Frontal cortex (tissue), 4 donors: ENCODE results near the gene DYDC2. TPM values are rescaled to one million over a fixed set of nuclear protein-coding genes. Genes with fewer than 3 reads are reported as not detected.
"Not testable (repeated sequence)": the region's sequence is repeated elsewhere in the genome, so short reads cannot be mapped to it uniquely, and the experiment has no call there.

ENCODE experiments used
- DNase-seq, 2 donors: peaks; one replicate each; pipeline ENCODE4 v3.0.0; 2012; ENCODE audit warnings: low spot score in 2 of 2
- FAIRE-seq: peaks from 2 replicates; lab custom pipeline; 2012; peaks lifted over from hg19 to GRCh38; lab: Jason Lieb, UNC
- total RNA-seq: library from RNA; depleted of rRNA; stranded (reverse); fragments of >200 nt; gene quantifications from one replicate; pipeline ENCODE4 v1.2.3, GENCODE V29; 2014
- donor health status: control.
- donor health status: control.
- donor health status: control.

Gene DYDC2
- 2.4 TPM for total RNA-seq

DNA sequence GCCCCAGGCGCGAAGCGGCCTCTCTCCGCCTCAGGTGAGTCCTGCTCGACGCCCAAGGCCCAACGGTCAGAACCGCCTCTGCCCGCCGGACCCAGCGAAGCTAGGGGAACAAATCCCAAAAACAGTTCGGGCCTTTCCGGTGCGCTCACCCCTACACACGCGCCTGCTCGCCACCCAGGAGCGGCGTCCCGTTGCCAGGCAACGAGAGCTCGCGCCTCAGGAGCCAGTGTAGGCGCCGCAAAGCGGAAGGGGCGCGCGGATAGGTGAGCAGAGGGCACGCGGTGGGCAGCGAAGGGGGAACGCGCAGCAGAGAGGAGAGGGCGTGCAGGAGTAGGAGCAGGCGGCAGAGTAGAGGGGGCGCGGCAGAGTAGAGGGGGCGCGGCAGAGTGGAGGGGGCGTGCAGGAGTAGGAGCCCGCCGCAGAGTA, at the start of gene DYDC2, which contains the start of gene DYDC1:
TSS of gene DYDC2 (plus strand) at position 219 of the 426 bp plus-strand sequence. CDS start 5,663 bp downstream, outside the sequence.
TSS of gene DYDC1 (minus strand) at position 193 of the 426 bp plus-strand sequence. CDS start 4,154 bp downstream, outside the sequence.
- FAIRE-seq (no peak), DNase-seq (peak in 1 of 2 donors; percentile 54)

GRCh38 chr10:80313523-80313922, 43.1 kb upstream of the DYDC2 start:
- DNase-seq: no peak
- FAIRE-seq: no peak

DNA sequence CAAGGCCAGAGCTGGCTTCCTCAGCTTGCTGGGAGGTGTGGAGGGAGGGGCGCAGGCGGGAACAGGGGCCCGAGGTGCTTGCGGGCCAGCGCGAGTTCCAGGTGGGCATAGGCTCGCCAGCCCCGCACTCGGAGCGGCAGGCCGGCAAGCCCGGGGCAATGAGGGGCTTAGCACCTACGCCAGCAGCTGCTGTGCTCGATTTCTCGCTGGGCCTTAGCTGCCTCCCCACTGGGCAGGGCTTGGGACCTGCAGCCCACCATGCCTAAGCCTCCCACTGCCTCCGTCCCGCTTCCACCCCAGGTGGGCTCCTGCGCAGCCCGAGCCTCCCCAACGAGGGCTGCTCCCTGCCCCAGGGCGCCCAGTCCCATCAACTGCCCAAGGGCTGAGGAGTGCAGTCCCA, 41.2 kb upstream of the DYDC2 start:
- DNase-seq (no peak), FAIRE-seq (no peak)

DNA sequence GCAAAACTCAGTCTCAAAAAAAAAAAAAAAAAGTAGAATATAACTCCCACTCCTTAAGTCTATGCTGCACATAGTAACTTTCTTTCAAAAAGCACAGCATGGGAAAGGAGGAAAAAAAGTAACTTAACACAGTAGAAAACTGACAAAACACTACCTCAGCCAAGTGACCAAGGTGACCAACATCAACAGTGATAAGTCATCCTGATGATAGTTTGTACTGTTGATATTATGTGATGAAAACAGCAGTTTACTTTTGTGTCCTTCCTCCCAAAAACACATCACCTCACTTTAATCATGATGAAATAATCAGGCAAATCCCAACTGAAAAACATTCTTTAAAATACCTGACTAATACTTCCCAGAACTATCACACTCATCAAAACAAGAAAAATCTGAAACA, 37.8 kb upstream of the DYDC2 start:
- no peak for DNase-seq
- no peak for FAIRE-seq

GRCh38 chr10:80319318-80319717, 37.3 kb upstream of the DYDC2 start:
- FAIRE-seq (no peak), DNase-seq (no peak)

DNA sequence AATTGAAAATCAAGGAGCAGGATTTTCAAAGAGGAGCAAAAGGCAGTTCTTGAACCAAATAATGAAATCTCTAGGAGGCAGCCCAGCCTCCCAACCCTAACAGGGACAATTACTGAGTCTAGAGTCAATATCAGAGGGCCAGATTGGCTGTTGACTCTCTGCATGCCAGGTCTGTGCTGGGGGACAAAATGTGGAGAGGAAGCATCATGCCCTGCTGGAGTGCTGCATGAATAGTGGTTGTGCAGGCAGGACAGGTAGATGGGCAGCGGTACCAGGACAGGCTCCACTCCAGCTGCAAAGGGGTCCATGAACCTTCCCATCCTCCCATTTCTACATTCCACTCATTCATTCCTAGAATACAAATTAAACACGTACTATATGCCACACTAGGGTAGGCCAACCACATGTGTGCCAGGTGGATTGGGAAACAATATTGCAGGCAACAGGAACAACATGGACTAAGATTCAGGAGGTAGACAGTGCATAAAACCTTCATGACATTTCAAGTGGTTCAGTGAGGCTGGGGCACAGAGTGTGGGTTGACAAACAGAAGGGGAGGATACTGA, 36.8 kb upstream of the DYDC2 start:
- no peak for DNase-seq
- FAIRE-seq: no peak

- no peak for FAIRE-seq
- no peak for DNase-seq
These were observed 36.2 kb upstream of the DYDC2 start for GRCh38 chr10:80320377-80320776.

- FAIRE-seq (no peak), DNase-seq (no peak)
These were observed 35.4 kb upstream of the DYDC2 start for GRCh38 chr10:80321183-80321582.

GRCh38 chr10:80322158-80322557, 34.4 kb upstream of the DYDC2 start:
- no peak for FAIRE-seq
- no peak for DNase-seq

DNA sequence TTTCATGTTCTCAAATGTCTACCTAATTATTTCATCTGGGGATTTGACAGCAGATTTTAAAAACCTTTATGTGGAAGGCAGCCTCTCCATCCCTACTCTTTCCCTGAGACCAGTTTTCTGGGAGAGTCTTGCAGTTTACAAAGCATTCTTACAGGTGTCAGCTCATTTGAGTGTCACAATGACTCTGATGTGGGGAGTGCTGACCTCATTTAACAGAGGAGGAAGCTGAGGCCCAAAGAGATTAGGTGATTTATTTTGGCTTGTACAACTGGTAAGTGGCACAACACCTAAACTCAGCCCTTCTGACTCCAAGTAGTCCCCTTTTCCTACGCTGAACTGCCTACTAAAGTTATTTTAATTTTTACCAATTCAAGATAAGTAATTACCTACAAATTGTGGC, 33.9 kb upstream of the DYDC2 start:
- DNase-seq (no peak), FAIRE-seq (no peak)

DNA sequence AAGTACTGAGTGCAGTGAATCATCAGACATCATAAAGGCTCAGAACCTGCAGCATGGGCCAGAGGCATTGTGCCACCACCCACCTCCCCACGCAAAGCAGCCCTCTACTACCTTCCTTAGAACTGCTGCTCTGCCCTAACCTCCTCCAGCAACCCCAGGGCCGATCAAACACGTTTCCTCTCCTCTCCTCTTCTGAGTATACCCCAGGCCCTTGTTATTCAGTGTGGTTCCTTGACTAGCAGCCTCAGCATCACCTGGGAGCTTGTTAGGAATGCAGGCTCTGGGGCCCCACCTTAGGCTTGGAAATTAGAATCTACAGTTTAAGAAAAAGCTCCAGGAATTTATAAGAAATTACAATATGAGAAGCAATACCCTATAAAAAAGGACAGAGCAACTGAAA, 33.3 kb upstream of the DYDC2 start:
- FAIRE-seq (no peak), DNase-seq (no peak)

- FAIRE-seq: no peak
These were observed 32.5 kb upstream of the DYDC2 start for GRCh38 chr10:80324086-80324485.

DNA sequence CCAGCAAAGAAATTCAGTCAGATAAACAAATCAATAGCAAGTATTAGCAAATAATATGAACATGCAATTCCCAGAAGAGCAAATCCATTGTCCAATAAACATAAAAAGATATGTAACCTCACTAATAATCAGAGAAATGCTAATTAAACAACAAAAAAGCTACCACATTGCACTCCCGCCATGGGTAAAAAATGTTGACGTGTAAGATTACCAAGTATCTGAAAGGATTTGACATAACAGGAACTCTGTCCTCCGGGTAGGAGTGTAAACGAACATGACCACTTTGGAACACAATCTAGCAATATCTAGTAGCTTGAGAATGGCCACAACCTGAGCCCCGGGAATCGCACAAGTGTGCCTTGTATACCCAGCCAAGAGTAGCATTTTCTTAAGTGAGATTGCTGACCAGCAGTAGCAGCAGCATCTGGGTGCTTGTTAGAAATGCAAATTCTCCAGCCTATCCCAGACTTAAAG, 31.7 kb upstream of the DYDC2 start:
- no peak for DNase-seq

More at GRCh38 chr10:80324086-80324485, 32.5 kb upstream of the DYDC2 start:
- DNase-seq: no peak

DNA sequence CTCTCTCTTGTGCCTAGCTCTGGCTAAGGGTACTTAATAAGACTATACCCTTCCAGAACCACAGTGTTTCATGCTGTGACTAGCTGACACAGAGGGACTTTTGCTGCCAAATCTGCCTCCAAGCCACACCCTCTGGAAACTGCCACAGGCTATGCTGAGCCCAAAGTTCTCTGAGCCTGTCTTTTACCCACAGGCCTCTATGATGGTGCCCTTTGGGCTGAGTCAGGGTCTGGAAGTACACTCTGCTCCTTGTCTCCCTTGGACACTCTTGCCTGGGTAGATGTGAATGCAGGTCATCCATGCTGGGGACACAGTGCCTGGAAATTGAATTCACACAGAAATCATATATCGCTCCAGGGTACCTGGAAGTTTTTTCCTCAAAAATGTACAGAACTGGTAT, 22.6 kb upstream of the DYDC2 start:
- no peak for FAIRE-seq
- DNase-seq: no peak

More for the DNA sequence above, 31.7 kb upstream of the DYDC2 start:
- no peak for FAIRE-seq

- DNase-seq (no peak), FAIRE-seq (no peak)
These were observed 12.3 kb upstream of the DYDC2 start for GRCh38 chr10:80344276-80344675.

DNA sequence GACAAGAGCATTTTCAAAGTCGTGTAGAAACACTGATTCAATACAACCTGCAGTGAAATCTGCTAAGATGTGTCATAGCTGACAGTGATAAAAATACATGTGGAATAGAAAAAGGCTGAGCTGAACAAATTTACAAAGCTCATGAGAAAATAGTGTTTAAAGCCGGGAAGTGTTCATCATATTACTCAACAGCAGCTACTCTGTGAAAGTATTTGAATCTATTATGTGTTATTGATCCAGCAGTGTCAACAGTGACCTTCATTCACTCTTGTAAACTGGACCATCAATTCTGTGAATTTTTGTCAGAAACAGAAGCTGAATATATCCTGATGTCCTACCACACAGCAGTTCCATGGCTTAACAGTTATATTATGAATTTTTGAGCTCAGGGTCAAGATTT, 11.7 kb upstream of the DYDC2 start:
- DNase-seq (no peak), FAIRE-seq (no peak)

DNA sequence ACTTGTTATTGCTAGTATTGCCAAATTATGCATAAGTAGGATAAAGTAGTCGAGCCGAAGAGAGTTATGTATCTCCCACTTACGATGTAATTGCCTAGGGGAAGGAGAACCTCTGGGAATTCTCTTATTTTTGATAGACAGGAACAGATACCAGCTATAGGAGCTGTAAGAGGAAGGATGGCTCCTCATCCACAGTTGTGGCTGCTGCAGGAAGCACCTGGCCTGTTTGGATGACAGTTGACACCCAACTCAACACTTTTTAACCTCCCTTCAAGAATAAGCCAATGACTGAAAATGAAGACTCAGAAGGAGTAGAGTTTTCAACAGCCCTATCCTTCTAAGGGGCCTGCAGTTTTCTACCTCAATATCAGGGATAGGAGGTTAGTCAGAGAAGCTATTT, 6.3 kb upstream of the DYDC2 start:
- DNase-seq: no peak
- no peak for FAIRE-seq

DNA sequence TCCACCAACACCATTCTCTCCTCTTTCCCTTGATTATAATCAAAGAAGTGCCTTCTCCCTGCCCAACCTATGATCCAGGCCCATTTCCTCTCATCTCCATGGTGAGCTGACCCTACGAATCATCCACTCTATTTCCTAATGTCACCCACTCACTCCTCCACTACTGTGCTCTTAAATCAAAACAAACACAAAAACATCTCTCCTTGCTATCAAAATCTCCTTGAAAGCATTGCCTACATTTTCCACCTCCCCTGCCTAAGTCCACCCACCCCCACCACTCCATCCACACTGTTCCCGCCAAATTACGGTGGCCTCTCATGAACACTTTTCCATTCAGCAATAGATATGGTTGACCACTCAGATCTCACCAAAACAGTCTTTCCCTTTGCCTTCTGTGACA, 5.4 kb upstream of the DYDC2 start:
- FAIRE-seq: no peak
- no peak for DNase-seq

GRCh38 chr10:80356989-80357850, 639 bp downstream of the DYDC2 start:
- no peak for FAIRE-seq
- DNase-seq: no peak

GRCh38 chr10:80357851-80358125, 1.2 kb downstream of the DYDC2 start:
- FAIRE-seq: no peak
- DNase-seq: no peak

- FAIRE-seq, DNase-seq: not testable (repeated sequence)
These were observed 2.3 kb downstream of the DYDC2 start for GRCh38 chr10:80358925-80359324.
